Measurements from ENCODE around the gene PXMP4.
A peak's percentile ranks its signal among the peaks of the same experiment; 100 is the strongest.

Gene PXMP4

GRCh38 chr20:33668466-33669155, 51.5 kb downstream of the PXMP4 start:
- DNase-seq (ENCODE audit: low spot score) = no peak

- DNase-seq (ENCODE audit: low spot score) = peak; percentile 78
Observed at GRCh38 chr20:33667676-33668465, 52.2 kb downstream of the PXMP4 start.

- peak; percentile 30 for DNase-seq (ENCODE audit: low spot score)
Observed at GRCh38 chr20:33667245-33667675, 52.9 kb downstream of the PXMP4 start.

- peak; percentile 83 for DNase-seq (ENCODE audit: low spot score)
Observed at GRCh38 chr20:33666293-33667244, 53.5 kb downstream of the PXMP4 start, which contains the start of gene ACTL10. ACTL10 (plus strand) TSS chr20:33666943; CDS start chr20:33667498, 555 bp downstream.

GRCh38 chr20:33664762-33665144, 55.4 kb downstream of the PXMP4 start:
- no peak for DNase-seq (ENCODE audit: low spot score)

- no peak for DNase-seq (ENCODE audit: low spot score)
Observed at GRCh38 chr20:33664085-33664761, 55.9 kb downstream of the PXMP4 start.

- peak; percentile 81 for DNase-seq (ENCODE audit: low spot score)
Observed at GRCh38 chr20:33663161-33664084, 56.7 kb downstream of the PXMP4 start.

GRCh38 chr20:33662172-33662571, 57.9 kb downstream of the PXMP4 start, which contains the start of gene C20orf144:
C20orf144 (plus strand) TSS chr20:33662327; CDS start chr20:33662346, 19 bp downstream.
- no peak for DNase-seq (ENCODE audit: low spot score)

GRCh38 chr20:33660685-33661058, 59.4 kb downstream of the PXMP4 start:
- DNase-seq (ENCODE audit: low spot score) = no peak

- DNase-seq (ENCODE audit: low spot score) = no peak
Observed at GRCh38 chr20:33660035-33660684, 60.0 kb downstream of the PXMP4 start.

- no peak for DNase-seq (ENCODE audit: low spot score)
Observed at GRCh38 chr20:33659341-33660034, 60.6 kb downstream of the PXMP4 start.

GRCh38 chr20:33658929-33659328, 61.2 kb downstream of the PXMP4 start:
- no peak for DNase-seq (ENCODE audit: low spot score)

- DNase-seq (ENCODE audit: low spot score) = no peak
Observed at GRCh38 chr20:33658510-33658909, 61.6 kb downstream of the PXMP4 start.

GRCh38 chr20:33657704-33658095, 62.4 kb downstream of the PXMP4 start:
- DNase-seq (ENCODE audit: low spot score) = no peak

- DNase-seq (ENCODE audit: low spot score) = no peak
Observed at GRCh38 chr20:33656783-33657703, 63.1 kb downstream of the PXMP4 start.

GRCh38 chr20:33656010-33656782, 63.9 kb downstream of the PXMP4 start:
- DNase-seq (ENCODE audit: low spot score) = no peak

GRCh38 chr20:33655164-33655563, 64.9 kb downstream of the PXMP4 start:
- no peak for DNase-seq (ENCODE audit: low spot score)

Measured in hematopoietic multipotent progenitor cell treated with erythropoietin and hydrocortisone succinate and interleukin-3 and kit ligand, for 15 days (in vitro differentiated cells).